H1 (cell line): Measurements from ENCODE around the gene MAP3K14. TPM values are rescaled to one million over a fixed set of nuclear protein-coding genes. Genes with fewer than 3 reads are reported as not detected.

Experiments used
- EP300 ChIP-seq, 2 experiments: IDR thresholded peaks; 1 replicate in 1 of 2; 2 replicates in 1 of 2; pipeline ENCODE4 v1.6.1; 2011 to 2012; ENCODE audit warnings: low read depth in 2 of 2, low read length in 2 of 2, mild to moderate bottlenecking in 2 of 2, borderline replicate concordance in 1 of 2, inconsistent platforms in 1 of 2, moderate library complexity in 1 of 2
- MAX ChIP-seq: IDR thresholded peaks from 2 replicates; pipeline ENCODE4 v1.6.1; 2012; ENCODE audit warnings: inconsistent platforms
- SRF ChIP-seq: IDR thresholded peaks from 2 replicates; pipeline ENCODE4 v1.6.1; 2011; ENCODE audit warnings: mild to moderate bottlenecking, low read depth, low read length, moderate library complexity
- TAF7 ChIP-seq: optimal IDR thresholded peaks from 2 replicates; pipeline ENCODE3; 2011; ENCODE audit warnings: low read depth, mild to moderate bottlenecking, inconsistent platforms, low read length, moderate library complexity, borderline replicate concordance
- TBP ChIP-seq: IDR thresholded peaks from 2 replicates; pipeline ENCODE4 v1.6.1; 2011; ENCODE audit warnings: low read depth, low read length, improper control_type of control experiment
- TEAD4 ChIP-seq: IDR thresholded peaks from 2 replicates; pipeline ENCODE4 v1.6.1; 2012; ENCODE audit warnings: low read depth, low read length, inconsistent platforms, mixed read lengths
- USF2 ChIP-seq: IDR thresholded peaks from 2 replicates; pipeline ENCODE4 v1.6.1; 2011; ENCODE audit warnings: low read length, improper control_type of control experiment
- ZNF274 ChIP-seq: IDR thresholded peaks from 2 replicates; pipeline ENCODE4 v1.7.0; 2012; ENCODE audit warnings: low read length, borderline replicate concordance; ENCODE audit errors: extremely low read depth
- polyA plus RNA-seq, 7 experiments: library from polyadenylated mRNA; depleted of rRNA in 3 of 7; stranded (reverse) in 5 of 7; unstranded in 2 of 7; fragments of >200 nt in 5 of 7; fragments of 200-250 nt in 2 of 7; gene quantifications; 1 replicate in 5 of 7; 2 replicates in 1 of 7; 4 replicates in 1 of 7; pipeline versions ENCODE4 v1.2.1 to v1.2.3, GENCODE V29; 2011 to 2013; ENCODE audit warnings: missing spikeins in 2 of 7, mixed read lengths in 2 of 7
- total RNA-seq: library from RNA; stranded (reverse); fragmentation: NEBNext Ultra II Directional; extraction: Animal tissue kit (Norgen Biotek cat#: 25700); gene quantifications from 2 replicates; pipeline ENCODE4 v1.2.1, GENCODE V29; 2021

The MAP3K14 gene
- total and polyA plus RNA-seq, 2 of the 8 experiments (the other 6 are each of a cell fraction or from before 2014, with no cell fraction given), result 5.2 to 6.1 TPM

GRCh38 chr17:45282683-45283644 is 33.9 kb downstream of the MAP3K14 start (continued):
- TF ChIP-seq TEAD4 (no peak), MAX (no peak), USF2 (no peak), ZNF274 (no peak), TBP (no peak), EP300 (IDR thresholded peaks at IDR 0.05; ENCODE audit: borderline replicate concordance in 1 of 2, low read depth in 2 of 2, low read length in 2 of 2) (no peak), SRF (no peak), TAF7 (no peak)
